GM19035 (cell line): ENCODE data around the gene FHAD1.

Experiments
- ATAC-seq: cut with Tn5 transposase; IDR thresholded peaks from one replicate; pipeline ENCODE4 v1.9.1; 2021; ENCODE audit not compliant: unreplicated experiment

The FHAD1 gene

GRCh38 chr1:15246960-15247614 lies at the start of gene FHAD1:
Gene FHAD1, plus strand, starts transcription at chr1:15247223. Its CDS starts 4,562 bp downstream, at chr1:15251785.
- ATAC-seq, result peak; percentile 63

DNA sequence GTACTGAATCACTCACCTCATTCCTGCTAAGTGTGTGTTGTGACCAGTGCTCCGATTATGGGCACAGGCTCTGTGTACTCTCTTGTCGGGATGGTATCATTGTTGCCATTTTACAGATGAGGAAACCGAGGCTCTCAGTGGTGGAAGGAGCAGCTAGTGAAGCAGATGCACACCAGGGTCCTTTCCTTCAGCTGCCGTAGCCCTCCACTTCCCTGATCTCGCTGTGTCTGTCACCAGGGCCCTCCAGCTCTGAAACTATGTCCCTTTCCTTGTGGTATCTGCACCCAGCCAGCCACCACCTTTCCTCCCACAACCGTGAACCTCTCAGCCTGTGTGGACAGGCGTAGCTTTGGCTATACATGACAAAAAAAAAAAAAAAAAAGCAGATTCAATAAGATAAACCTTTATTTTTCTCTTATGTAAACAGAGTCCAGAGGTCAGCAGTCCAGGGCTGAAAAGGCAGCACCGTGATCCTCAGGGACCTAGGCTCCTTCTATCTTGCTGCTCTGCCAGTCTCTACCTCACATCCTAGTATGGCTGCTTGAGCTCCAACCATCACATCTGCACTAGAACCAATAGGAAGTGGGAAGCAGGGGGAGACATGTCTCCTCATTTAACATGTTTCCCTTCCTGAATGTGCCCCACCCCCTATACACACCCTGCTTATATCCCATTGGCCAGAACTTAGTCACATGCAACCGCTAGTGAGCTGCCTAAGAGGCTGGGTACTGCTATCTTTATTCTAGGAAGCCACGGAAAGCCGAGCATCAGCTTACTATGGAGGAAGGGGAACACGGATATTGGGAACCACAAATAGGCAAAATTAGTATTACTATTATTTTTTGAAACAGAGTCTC lies 49.2 kb upstream of the FHAD1 start:
- no peak for ATAC-seq

GRCh38 chr1:15198684-15199083 lies 48.3 kb upstream of the FHAD1 start:
- no peak for ATAC-seq

DNA sequence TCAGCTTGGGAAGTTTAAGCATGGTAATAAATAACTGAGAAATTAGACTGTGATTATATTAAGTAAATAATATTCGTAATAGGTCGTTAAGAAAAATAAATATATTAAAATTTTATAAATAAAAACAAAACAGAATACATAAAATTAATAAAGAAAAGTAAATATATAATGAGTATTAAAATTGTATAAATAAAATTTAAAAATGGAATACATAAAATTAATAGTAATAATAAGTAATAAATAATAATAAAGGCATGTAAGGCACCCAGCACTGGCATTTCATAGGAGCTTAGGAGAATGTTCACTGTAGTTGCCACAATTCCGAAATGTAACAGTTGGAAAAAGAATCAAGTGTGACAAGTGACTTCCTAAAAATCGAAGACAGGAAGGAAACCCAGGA lies 45.8 kb upstream of the FHAD1 start:
- ATAC-seq, result no peak

- no peak for ATAC-seq
Observed at GRCh38 chr1:15201849-15202551, 45.0 kb upstream of the FHAD1 start.

GRCh38 chr1:15204931-15205330 lies 42.1 kb upstream of the FHAD1 start:
- no peak for ATAC-seq

GRCh38 chr1:15205586-15206346 lies 41.3 kb upstream of the FHAD1 start:
- ATAC-seq, result no peak

DNA sequence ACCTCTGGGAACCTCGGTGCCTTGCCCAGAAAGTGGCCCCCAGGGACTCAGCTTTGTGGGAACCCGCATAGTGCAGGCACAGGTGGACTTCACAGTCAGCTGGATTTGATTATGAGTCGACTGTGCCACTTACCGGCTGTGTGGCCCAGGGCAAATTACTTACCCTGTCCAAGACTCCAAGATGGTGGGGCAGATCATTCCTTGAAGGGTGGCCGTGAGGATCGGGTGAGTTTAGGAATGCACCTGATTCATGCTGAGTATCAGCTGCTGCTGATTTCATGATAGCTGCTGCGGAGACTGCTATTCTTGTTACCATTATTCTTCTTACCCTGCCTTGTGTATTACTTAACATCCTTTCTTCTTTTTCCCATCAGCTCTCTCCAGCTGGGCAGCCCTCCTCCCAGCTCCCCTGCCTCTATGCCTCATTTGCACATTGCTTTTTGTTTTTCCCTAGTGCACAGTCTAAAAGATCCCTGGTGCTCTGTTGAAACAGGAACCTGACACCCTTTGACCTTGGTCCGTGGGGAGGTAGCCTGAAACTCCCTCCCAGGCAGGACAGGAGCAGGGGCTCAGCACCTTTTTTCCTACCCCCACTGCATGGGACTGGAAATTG lies 40.5 kb upstream of the FHAD1 start:
- no peak for ATAC-seq

GRCh38 chr1:15207031-15207828 lies 39.8 kb upstream of the FHAD1 start:
- no peak for ATAC-seq

- ATAC-seq, result no peak
Observed at GRCh38 chr1:15207829-15208429, 39.1 kb upstream of the FHAD1 start.

DNA sequence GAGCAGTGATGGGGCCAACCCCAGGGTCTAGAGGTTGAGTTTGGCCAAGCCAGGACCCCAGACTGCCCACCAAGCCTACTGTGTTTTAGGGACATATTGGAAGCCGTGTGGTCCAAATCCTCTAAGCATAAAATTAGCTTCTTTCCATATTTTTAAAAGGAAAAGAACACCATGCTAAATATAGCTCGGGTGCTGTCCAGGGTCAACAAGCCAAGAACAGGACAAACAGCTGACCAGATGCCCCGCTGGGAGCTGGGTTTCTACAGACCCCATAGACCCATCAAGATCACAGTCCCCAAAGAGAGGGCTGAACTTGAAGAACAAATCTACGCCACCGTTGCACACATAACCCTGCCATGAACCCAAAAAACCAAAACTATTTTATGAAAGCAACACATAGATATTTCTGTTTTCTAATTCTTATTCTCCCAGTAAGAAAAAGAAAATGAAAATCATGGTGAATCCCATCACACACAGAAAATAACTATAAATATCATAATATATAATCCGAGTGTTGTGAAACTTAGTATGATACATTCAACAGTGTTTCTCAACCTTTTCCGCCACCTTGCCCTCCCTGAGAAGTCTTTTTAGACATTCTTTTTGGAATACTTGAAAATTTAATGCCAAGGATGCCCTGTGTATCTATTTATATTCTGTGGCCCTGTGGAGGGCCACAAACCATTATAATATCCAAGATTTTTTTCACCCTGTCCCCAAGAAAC lies 36.2 kb upstream of the FHAD1 start:
- no peak for ATAC-seq

DNA sequence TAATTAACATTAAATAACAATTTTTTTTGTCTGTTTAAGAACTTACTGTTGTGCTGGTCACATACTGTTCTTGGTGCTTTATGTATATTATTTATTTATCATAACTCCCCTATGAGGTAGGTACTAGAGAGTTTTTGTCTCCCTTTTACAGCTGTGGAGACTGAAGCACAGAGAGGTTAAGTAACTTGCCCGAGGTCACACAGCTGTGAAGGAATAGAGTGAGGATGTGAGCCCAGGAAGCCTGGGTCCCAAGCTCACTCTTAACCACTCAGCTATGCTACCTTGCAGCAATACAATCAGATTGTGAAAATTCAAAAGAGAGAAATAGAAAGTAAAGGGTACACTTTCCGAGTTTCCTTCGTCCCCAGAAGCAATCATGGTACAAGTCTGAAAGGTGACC lies 35.6 kb upstream of the FHAD1 start:
- ATAC-seq, result no peak

DNA sequence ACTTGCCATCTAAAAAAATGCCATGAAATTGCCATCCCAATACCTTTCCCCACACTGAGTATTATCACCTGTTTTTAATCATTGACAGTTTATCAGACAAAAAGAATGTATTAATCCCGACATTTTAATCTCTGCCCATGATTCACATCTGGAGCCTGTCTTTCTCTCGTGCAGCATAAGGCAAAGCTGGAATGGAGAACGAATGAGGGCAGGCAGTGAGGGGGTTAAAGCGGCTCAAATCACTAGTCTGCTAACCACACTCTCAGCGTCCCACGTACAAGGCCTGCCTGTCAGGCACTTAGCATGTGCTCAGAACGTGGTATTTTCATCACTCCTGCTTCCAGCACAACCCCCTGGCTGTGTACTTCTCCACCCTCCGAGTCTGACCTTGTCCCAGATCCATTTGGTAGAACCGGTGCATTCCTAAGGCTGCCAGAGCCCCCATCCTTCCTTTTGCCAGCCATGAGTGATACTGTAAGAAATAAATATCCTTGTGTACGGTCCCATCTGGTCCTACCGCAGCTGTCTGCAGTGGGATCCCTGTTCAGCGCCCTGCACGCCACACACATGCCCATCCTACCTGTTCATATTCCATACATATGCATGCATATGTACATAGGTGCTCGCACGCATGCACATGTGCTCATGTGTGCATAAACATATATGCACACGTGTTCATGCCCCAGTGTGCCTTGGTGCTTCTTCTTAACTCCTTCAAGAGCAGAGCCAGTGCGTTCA lies 34.6 kb upstream of the FHAD1 start:
- ATAC-seq, result no peak

- ATAC-seq, result no peak
Observed at GRCh38 chr1:15212954-15213291, 34.1 kb upstream of the FHAD1 start.

GRCh38 chr1:15213341-15213821 lies 33.6 kb upstream of the FHAD1 start:
- ATAC-seq, result no peak

DNA sequence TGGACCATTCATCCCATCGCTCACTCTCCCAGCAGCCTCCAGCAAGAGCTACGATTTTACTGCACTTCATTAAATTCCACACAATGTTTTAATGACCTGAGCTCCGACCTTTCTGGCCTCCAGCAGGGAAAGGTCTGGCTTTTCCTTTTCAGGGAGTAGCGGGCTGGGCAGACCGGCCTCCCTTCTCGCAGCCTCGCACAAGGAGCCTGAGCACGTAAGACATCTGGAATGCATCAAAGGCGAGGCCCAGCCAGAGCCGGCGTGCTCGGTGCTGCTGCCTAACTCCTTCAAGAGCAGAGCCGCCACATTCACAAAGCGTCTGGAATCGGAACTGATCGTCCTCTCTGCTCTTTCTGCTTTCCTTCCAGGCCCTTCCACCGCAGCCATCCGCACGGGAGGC lies 32.5 kb upstream of the FHAD1 start:
- ATAC-seq, result no peak

- ATAC-seq, result no peak
Observed at GRCh38 chr1:15215116-15215515, 31.9 kb upstream of the FHAD1 start.

- ATAC-seq, result no peak
Observed at GRCh38 chr1:15217654-15218053, 29.4 kb upstream of the FHAD1 start.
